Activated CD8-positive, alpha-beta memory T cell treated with anti-CD3 and anti-CD28 coated beads, Interleukin-2, amount 10 ng/mL, durations not matched to agents 7 days and 5 days (primary cell): ENCODE measurements around the gene CORO2B. TPM values are rescaled to one million over a fixed set of nuclear protein-coding genes. Genes with fewer than 3 reads are reported as not detected.

Experiments used
- ATAC-seq: fragments of 150-1000 bp; cut with Tn5 transposase; one replicate; pipeline ENCODE4 v1.10.0; 2021; ENCODE audit warnings: moderate library complexity
- CTCF ChIA-PET: fragments of 350-600 bp; sonication (Branson Sonifier 250); formaldehyde crosslinking; loops from one replicate; lab custom pipeline; 2021; ENCODE audit warnings: antibody characterized with exemption; lab: Charles Lee
- DNase-seq: peaks from one replicate; pipeline ENCODE4 v3.0.0-alpha.2; 2020
- H3K27ac Mint-ChIP-seq: one replicate; pipeline ENCODE4 v1.8.0; 2021; ENCODE audit warnings: mild to moderate bottlenecking, mixed read lengths
- H3K27me3 Mint-ChIP-seq: one replicate; pipeline ENCODE4 v1.8.0; 2021; ENCODE audit warnings: mixed read lengths
- H3K36me3 Mint-ChIP-seq: one replicate; pipeline ENCODE4 v1.8.0; 2021; ENCODE audit warnings: mild to moderate bottlenecking, mixed read lengths
- H3K4me1 Mint-ChIP-seq: one replicate; pipeline ENCODE4 v1.8.0; 2021; ENCODE audit warnings: mixed read lengths
- H3K4me3 Mint-ChIP-seq: one replicate; pipeline ENCODE4 v1.8.0; 2021; ENCODE audit warnings: mild to moderate bottlenecking, moderate library complexity, mixed read lengths
- H3K9me3 Mint-ChIP-seq: one replicate; pipeline ENCODE4 v1.8.0; 2022; ENCODE audit warnings: low read depth, mixed read lengths
- total RNA-seq, 2 experiments: library from RNA; stranded (reverse); gene quantifications; one replicate each; pipeline ENCODE4 v1.2.3, GENCODE V29; 2021

Gene CORO2B
- total RNA-seq, 2 experiments from 2014 or later, result not detected

DNA sequence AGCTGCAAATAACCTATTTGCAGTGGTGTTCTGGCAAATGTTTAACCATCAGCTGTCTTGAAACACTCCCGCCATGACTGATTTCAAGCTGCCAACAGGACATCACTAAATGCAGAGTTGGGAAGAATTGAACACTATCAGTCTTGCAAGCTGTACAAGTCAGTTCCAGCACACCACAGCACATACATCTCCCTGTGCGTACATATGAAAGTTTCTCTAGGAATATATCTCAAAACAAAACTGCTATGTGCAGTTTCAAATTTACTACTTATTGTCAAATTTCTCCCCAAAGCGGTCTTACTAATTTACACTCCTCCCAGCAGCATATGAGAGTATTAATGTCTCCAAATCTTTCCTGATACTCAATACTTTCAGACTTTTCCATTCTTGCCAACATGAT, 30.4 kb upstream of the CORO2B start:
- no peak for DNase-seq
- H3K36me3 Mint-ChIP-seq, result no peaks in the 10 kb centered on the region
- H3K27me3 Mint-ChIP-seq, result peaks cover 40% of the 10 kb centered on the region
- peak; percentile 51 for ATAC-seq
- peaks cover 10% of the 10 kb centered on the region for H3K4me1 Mint-ChIP-seq
- H3K9me3 Mint-ChIP-seq, result no peaks in the 10 kb centered on the region
- CTCF ChIA-PET, result interaction anchor here (1.0 to 7.6 kb wide), 9 partner anchors 9 to 327 kb away, joined by 3 to 134 read pairs (median 23); no protein-coding TSS in a partner anchor
- no peak overlapping the region for H3K27ac Mint-ChIP-seq
- H3K4me3 Mint-ChIP-seq, result no peak overlapping the region

DNA sequence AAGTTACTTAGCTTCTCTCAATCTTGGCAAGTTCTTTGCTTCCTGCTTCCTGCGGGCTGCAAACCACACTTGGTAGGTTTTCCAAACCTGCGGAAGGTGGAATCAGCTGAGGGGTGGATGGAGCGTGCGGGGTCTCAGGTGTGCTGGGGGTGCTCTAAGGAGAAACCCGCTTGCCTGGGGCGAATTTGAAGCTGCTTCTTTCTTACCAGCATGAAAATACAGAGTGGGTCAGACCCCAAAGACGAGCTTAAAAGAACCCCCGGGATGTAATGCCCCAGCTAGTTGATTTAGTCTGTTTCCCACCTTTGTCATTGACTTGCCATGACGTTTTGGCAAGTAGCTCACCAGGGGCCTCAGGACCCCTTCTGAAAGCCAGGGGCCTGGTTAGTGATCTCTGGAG, 28.8 kb upstream of the CORO2B start:
- Mint-ChIP-seq H3K27me3 (peaks cover 43% of the 10 kb centered on the region), H3K4me3 (no peak overlapping the region), H3K27ac (no peak overlapping the region), H3K9me3 (no peaks in the 10 kb centered on the region), H3K36me3 (no peaks in the 10 kb centered on the region), H3K4me1 (peaks cover 10% of the 10 kb centered on the region)
- CTCF ChIA-PET, result interaction anchor here (0.7 to 7.6 kb wide), 30 partner anchors 9 to 390 kb away, joined by 3 to 134 read pairs (median 5); no protein-coding TSS in a partner anchor
- DNase-seq (no peak), ATAC-seq (no peak)

DNA sequence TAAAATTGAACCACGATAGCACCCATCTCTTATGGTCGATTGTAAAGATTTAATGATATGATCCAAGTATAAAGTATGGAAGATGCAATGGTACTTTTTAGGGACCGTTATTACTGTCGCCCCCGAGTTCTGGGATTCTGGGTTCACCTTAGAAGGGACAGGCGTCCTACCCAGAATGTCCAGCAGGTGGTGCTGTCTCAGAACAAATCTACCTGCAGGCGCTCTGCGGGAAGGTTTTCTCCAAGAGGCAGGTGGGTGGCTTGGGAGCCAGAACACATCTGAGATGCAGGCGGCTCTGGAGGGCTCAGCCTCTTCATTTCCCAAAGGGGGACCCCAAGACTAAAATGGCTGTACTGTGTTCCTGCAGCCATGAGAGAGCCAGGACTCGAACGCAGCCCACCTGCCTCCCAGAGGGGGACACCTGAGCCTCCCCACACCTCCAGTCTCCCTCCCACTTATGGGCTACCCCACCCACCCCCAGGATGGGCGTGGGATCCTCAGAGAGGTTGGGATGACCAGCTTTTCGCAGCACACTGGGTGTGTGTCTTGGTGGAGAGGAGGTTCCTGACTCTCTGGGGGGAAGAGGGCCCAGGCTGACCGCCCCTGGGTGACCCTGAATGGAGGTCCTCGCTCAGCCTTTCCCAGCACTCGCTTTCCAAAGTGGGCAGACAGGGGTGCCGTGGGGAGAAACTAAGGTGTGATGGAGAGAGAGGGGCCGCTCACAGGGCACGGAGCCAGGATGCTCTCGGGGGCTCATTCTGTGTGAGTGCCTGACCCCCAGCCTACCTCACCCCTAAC, 28.1 kb upstream of the CORO2B start:
- H3K9me3 Mint-ChIP-seq, result no peaks in the 10 kb centered on the region
- CTCF ChIA-PET, result interaction anchor here (0.7 to 7.6 kb wide), 30 partner anchors 9 to 389 kb away, joined by 3 to 134 read pairs (median 5); no protein-coding TSS in a partner anchor
- DNase-seq (peak; percentile 82), ATAC-seq (no peak)
- H3K27ac Mint-ChIP-seq, result no peak overlapping the region
- H3K27me3 Mint-ChIP-seq, result peaks cover 43% of the 10 kb centered on the region
- H3K36me3 Mint-ChIP-seq, result no peaks in the 10 kb centered on the region
- no peak overlapping the region for H3K4me3 Mint-ChIP-seq
- peaks cover 10% of the 10 kb centered on the region for H3K4me1 Mint-ChIP-seq

DNA sequence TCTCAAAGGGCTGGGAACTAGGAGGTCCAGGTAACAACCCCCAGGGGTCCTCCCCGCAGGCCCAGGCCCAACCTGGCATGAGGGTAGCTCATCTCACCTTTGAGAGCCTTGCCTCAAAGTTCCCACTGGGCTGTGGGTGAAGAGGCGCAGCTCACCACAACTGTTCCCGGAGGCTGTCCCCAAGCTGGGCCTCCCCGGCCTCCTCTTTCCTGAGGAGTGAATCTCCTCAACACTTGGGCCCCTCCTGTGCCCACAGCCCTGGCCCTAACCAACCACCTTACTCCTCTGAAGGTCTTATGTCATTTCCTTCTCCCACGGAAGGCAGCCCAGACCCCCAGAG, 27.5 kb upstream of the CORO2B start:
- Mint-ChIP-seq H3K27ac (no peak overlapping the region), H3K27me3 (peaks cover 43% of the 10 kb centered on the region), H3K4me1 (peaks cover 10% of the 10 kb centered on the region), H3K4me3 (no peak overlapping the region), H3K9me3 (no peaks in the 10 kb centered on the region), H3K36me3 (no peaks in the 10 kb centered on the region)
- DNase-seq (no peak), ATAC-seq (no peak)
- CTCF ChIA-PET, result interaction anchor here (0.8 to 7.6 kb wide), 6 partner anchors 9 to 328 kb away, joined by 3 to 134 read pairs (median 16); no protein-coding TSS in a partner anchor

DNA sequence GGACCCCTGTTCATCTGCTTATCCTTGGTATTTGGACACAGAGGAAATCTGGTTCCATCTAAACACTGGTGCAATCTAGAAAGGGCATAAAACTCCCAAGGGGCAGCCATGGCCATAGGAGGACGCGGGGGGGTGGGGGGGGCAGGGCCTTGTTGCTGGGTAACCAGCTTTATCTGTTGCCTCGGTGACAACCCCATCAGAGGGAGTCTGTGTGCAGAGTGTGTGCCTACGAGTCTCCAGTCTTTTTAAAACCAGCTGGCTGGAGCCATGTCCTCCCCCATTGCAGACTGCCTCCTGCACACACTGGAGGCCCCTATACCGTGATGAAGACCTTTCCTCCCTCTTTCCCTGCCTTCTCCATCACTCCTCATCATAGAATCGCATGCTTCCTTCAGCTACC, 26.4 kb upstream of the CORO2B start:
- no peak for DNase-seq
- CTCF ChIA-PET, result interaction anchor here (0.9 to 7.6 kb wide), 5 partner anchors 16 to 324 kb away, joined by 3 to 134 read pairs (median 3); no protein-coding TSS in a partner anchor
- H3K27ac Mint-ChIP-seq, result no peak overlapping the region
- peaks cover 45% of the 10 kb centered on the region for H3K27me3 Mint-ChIP-seq
- H3K9me3 Mint-ChIP-seq, result no peaks in the 10 kb centered on the region
- H3K36me3 Mint-ChIP-seq, result no peaks in the 10 kb centered on the region
- no peak for ATAC-seq
- H3K4me3 Mint-ChIP-seq, result no peak overlapping the region
- peaks cover 10% of the 10 kb centered on the region for H3K4me1 Mint-ChIP-seq

DNA sequence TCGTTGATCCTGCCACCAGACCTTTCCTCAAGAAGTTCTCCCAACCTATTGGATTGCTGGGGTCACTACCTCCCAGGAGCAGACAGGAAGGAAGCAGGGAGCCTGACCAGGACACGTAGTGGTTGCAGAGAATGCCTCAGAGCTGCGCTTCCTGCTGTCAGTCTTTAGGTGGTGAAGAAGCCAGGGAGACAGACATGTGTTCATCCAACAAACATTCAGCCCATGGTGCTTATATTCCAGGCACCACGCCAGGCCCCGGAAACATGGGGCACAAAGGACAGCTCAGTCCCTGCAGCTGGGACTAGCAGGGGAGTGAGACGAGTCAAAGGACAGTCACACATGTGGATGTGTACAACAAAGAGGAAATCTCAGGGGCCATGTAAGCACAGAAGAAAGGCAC, 26.0 kb upstream of the CORO2B start:
- Mint-ChIP-seq H3K4me1 (peaks cover 10% of the 10 kb centered on the region), H3K36me3 (no peaks in the 10 kb centered on the region), H3K9me3 (no peaks in the 10 kb centered on the region), H3K27ac (no peak overlapping the region), H3K27me3 (peaks cover 47% of the 10 kb centered on the region), H3K4me3 (no peak overlapping the region)
- CTCF ChIA-PET, result interaction anchor here (0.9 to 7.6 kb wide), 5 partner anchors 16 to 323 kb away, joined by 3 to 134 read pairs (median 3); no protein-coding TSS in a partner anchor
- no peak for ATAC-seq
- no peak for DNase-seq

DNA sequence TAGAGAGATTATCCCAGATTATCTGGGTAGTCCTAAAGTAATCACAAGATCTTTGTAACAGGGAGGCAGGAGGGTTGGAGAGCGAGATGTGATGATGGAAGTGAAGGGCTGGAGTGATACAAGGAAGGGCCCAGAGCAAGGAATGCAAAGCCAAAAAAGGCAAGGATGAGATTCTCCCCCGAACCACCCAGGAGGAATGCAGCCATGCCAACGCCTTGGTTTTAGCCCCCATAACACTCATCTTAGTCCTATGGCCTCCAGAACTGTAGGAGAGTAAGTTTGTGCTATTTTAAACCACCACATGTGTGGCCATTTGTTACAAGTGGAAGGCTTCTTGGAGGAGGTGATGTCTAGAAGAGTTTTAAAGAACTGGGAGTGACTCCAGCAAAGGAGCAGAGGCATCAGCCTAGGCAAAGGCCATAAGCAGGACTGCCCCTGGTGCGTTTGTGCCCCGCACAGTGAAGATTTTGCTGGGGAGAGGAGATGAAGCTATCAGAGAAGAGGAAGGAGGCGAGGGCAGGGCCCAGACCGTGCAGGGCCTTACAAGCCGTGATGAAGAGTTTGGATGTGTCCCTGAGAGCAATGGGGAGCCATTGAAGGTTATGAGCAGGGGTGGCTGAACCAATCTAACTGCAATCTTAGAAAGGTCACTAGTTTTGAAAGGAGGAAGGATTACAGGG, 25.3 kb upstream of the CORO2B start:
- no peaks in the 10 kb centered on the region for H3K9me3 Mint-ChIP-seq
- no peak for DNase-seq
- peaks cover 46% of the 10 kb centered on the region for H3K27me3 Mint-ChIP-seq
- ATAC-seq, result no peak
- H3K4me1 Mint-ChIP-seq, result peaks cover 7% of the 10 kb centered on the region
- H3K4me3 Mint-ChIP-seq, result no peak overlapping the region
- H3K36me3 Mint-ChIP-seq, result no peaks in the 10 kb centered on the region
- CTCF ChIA-PET, result interaction anchor here (0.9 to 7.6 kb wide), 9 partner anchors 15 to 375 kb away, joined by 3 to 134 read pairs (median 3); no protein-coding TSS in a partner anchor
- H3K27ac Mint-ChIP-seq, result no peak overlapping the region

DNA sequence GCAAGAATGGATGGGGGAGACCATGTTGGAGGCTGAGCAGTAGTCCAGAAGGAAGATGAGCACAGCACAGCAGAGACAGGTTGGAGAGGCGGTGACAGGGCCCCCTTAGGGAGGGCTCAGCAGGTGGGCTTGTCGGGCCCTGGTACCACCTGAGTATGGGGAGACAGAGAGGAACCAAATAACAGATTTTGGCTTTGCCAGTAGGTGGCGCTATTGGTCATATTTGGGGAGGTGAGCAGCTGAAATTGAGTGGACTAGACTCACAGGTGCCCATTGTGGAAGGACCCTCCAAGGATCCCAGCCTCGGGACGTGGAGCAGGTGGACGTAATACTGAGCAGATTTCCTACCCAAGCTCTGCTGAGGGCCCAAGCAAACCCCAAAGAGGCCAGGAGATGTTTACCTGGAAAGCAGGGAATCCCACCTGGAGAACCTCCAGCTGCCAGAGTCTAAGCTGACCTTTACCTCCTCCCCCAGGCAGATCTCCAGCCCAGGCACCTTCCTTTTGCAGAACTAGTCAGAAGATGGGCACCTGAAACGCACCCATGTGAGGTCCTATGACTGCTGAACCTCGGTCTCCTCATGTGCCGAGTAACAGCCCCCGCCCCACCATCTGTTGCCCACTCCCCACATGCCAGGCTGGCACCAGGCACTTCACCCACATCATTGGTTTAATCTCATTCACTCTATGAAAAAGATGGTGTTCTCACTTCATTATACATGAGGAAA, 24.6 kb upstream of the CORO2B start:
- Mint-ChIP-seq H3K27ac (no peak overlapping the region), H3K36me3 (no peaks in the 10 kb centered on the region), H3K9me3 (no peaks in the 10 kb centered on the region), H3K4me1 (peaks cover 10% of the 10 kb centered on the region), H3K27me3 (peaks cover 46% of the 10 kb centered on the region), H3K4me3 (no peak overlapping the region)
- DNase-seq (peak; percentile 77), ATAC-seq (no peak)
- CTCF ChIA-PET, result interaction anchor here (0.8 to 7.6 kb wide), 11 partner anchors 100 to 375 kb away, joined by 3 to 134 read pairs (median 4); no protein-coding TSS in a partner anchor

DNA sequence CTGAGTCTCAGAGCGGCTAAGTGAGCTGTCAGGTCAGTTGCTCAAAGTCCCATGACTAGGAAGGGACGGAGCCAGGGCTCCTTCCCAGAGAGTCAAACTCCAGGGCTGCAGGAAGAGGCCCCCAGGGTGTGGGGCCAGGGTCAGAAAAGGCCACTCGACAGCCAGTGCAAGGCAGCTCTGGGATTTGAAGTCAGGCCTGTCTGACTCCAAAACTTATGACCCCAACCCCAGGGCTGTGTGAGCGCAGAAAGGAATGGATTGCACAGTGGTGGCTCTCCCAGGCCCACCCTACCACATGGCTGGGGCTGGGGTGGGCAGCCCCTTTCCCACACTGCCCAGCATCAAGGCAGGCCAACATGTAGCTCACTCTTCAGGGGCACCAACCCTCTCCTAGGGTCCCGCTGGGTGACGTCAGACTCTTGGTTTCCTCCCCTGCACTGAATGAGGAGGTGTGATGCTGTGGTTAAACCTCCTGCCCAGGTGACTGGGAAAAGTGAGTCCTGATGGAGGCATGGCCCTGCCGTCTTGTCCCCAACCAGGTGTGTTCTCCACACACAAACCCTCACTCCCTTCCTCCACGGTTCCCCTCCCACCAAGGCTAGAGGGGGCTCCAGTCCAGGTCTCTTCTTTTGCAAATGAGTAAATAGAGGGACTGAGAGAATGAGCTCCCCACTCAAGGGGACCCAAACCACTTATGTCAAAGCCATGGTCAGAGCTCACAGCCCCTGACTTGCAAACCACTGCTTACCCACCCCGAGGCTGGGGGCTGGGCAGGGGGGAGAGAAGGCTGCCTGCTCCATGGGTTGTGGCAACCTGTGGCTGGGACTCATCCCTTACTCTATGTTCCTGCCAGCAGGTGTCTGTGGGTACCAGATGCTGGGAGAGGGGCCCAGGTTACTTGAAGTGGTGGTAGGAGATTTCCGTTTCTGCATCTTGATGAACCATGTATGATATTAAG, 23.8 kb upstream of the CORO2B start:
- Mint-ChIP-seq H3K4me1 (peaks cover 15% of the 10 kb centered on the region), H3K27me3 (peaks cover 49% of the 10 kb centered on the region), H3K9me3 (no peaks in the 10 kb centered on the region), H3K36me3 (no peaks in the 10 kb centered on the region), H3K4me3 (no peak overlapping the region), H3K27ac (no peak overlapping the region)
- CTCF ChIA-PET, result interaction anchor here (0.5 to 7.6 kb wide), 13 partner anchors 99 to 1539 kb away, joined by 3 to 134 read pairs (median 3); no protein-coding TSS in a partner anchor
- DNase-seq (no peak), ATAC-seq (no peak)

DNA sequence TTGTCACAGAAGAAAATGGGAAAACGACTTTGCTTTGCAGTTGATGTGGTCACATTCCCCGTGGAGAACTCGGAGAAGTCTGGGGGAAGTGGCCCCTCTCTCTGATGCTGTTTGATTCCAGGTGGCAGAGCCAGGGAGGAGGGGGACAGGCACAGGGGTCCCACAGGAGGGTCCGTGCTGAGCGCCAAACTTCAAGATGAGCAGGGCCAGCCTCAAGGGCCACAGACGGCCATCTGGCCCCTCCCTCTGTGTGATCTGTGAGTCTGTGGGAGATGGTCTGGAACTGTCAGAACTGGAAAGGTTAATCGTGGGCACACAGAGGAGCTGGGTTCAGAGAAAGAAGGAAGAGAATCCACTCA, 23.1 kb upstream of the CORO2B start:
- ATAC-seq (no peak), DNase-seq (no peak)
- Mint-ChIP-seq H3K9me3 (no peaks in the 10 kb centered on the region), H3K36me3 (no peaks in the 10 kb centered on the region), H3K4me1 (peaks cover 16% of the 10 kb centered on the region), H3K27ac (no peak overlapping the region), H3K4me3 (no peak overlapping the region), H3K27me3 (peaks cover 49% of the 10 kb centered on the region)
- CTCF ChIA-PET, result interaction anchor here (0.5 to 1.1 kb wide), 2 partner anchors 302 to 1540 kb away, joined by 3 read pairs; no protein-coding TSS in a partner anchor

DNA sequence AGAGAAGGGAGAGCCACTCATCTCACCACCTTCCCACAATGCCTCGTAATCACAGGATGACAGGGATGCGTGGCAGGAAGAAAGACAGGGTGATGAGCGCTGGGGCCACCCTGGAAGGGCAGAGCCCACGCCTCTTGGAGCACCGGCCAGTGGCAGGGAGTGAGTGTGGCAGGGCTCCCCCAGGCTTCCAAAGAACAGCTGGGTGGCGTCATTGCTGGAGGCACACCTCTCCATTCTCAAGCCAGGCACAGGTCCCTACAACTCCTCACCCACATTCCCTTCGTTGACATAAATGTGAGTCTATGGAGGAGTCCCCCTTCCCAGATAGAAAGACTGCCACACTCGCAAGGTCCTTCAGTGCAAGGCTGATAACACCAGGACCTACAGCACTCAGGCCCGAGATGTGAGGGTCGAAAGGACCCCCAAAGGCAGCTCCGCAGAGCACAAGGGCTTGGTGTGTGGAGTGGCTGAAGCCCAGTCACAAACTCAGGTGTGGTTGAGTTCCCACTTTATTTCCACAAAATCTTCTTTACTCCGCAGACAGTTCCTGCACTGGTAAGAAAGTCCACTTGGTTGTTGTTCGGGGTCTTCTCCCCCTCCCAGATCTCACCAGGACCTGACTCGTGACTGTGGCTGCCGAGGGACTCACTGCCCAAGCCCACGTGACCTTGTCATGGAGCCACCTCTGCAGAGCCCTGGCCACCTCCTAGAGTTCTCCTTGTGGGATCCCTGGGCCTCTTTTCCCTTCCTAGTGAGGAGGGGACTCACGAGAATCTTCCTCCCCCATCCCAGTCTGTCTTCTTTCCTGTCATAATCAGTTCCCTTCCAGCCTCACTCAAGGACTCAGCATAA, 22.4 kb upstream of the CORO2B start:
- H3K4me1 Mint-ChIP-seq, result peaks cover 16% of the 10 kb centered on the region
- no peak overlapping the region for H3K27ac Mint-ChIP-seq
- no peak for DNase-seq
- H3K9me3 Mint-ChIP-seq, result no peaks in the 10 kb centered on the region
- H3K27me3 Mint-ChIP-seq, result peaks cover 51% of the 10 kb centered on the region
- H3K36me3 Mint-ChIP-seq, result no peaks in the 10 kb centered on the region
- CTCF ChIA-PET, result interaction anchor here (0.8 to 2.3 kb wide), 3 partner anchors 13 to 319 kb away, joined by 3 to 13 read pairs (median 3); no protein-coding TSS in a partner anchor
- H3K4me3 Mint-ChIP-seq, result no peak overlapping the region
- ATAC-seq, result no peak
